Heart left ventricle (tissue), 16 donors: ENCODE data around the gene HMGCS2. TPM values are rescaled to one million over a fixed set of nuclear protein-coding genes. Genes with fewer than 3 reads are reported as not detected.

Source experiments
- ATAC-seq, 4 donors: fragments of 200-7000 bp; cut with Tn5 transposase; one replicate each; pipeline ENCODE4 v1.9.1; 2020 to 2022; ENCODE audit warnings: moderate library complexity in 4 of 4, mild to moderate bottlenecking in 3 of 4, moderate number of reproducible peaks in 1 of 4
- DNase-seq, 5 donors: peaks; one replicate each; pipeline ENCODE4 v3.0.0-alpha.2; 2020
- H3K27ac ChIP-seq, 12 donors: fragments of 200-600 bp; sonication (generic) in 4 of 12; one replicate each; pipeline versions ENCODE4 v1.5.0 to v1.8.0; 2016 to 2022; ENCODE audit warnings: mild to moderate bottlenecking in 2 of 12
- H3K27me3 ChIP-seq, 9 donors: fragments of 200-600 bp; sonication (generic) in 2 of 9; one replicate each; pipeline versions ENCODE4 v1.5.1 to v1.8.0; 2016 to 2022; ENCODE audit warnings: mild to moderate bottlenecking in 3 of 9
- H3K36me3 ChIP-seq, 9 donors: fragments of 200-600 bp; sonication (generic) in 2 of 9; one replicate each; pipeline versions ENCODE4 v1.5.0 to v1.8.0; 2018 to 2022; ENCODE audit warnings: mild to moderate bottlenecking in 2 of 9
- H3K4me1 ChIP-seq, 12 donors: fragments of 200-600 bp; sonication (generic) in 4 of 12; one replicate each; pipeline versions ENCODE4 v1.5.0 to v1.8.0; 2016 to 2022; ENCODE audit warnings: mild to moderate bottlenecking in 3 of 12
- H3K4me3 ChIP-seq, 12 donors: fragments of 200-600 bp; sonication (generic) in 4 of 12; one replicate each; pipeline versions ENCODE4 v1.5.0 to v1.8.0; 2017 to 2022; ENCODE audit warnings: mild to moderate bottlenecking in 9 of 12, moderate library complexity in 4 of 12
- H3K9me3 ChIP-seq, 12 donors: fragments of 200-600 bp; sonication (generic) in 4 of 12; one replicate each; pipeline versions ENCODE4 v1.5.0 to v1.8.0; 2016 to 2022; ENCODE audit warnings: mild to moderate bottlenecking in 1 of 12
- CTCF ChIP-seq, 12 donors: fragments of 200-600 bp; sonication (generic) in 4 of 12; IDR thresholded peaks; one replicate each; pipeline versions ENCODE4 v1.5.0 to v1.8.0; 2018 to 2022; ENCODE audit warnings: antibody characterized with exemption in 12 of 12, mild to moderate bottlenecking in 5 of 12
- POLR2A ChIP-seq, 2 donors: fragments of 450-650 bp; IDR thresholded peaks; one replicate each; pipeline ENCODE4 v1.6.1; 2017; ENCODE audit warnings: antibody characterized with exemption in 2 of 2, mild to moderate bottlenecking in 2 of 2, moderate library complexity in 2 of 2
- WGBS, 4 donors: extraction: QIAGEN DNeasy Blood & Tissue Kit in 2 of 4; methylation state at CpG; one replicate each; pipeline versions ENCODE4 v1.1.5 to v1.1.7; 2013 to 2018; 5-methylcytosine and 5-hydroxymethylcytosine counted together
- intact Hi-C, 10 donors: fragments of 100-400 bp; cut with DNase I; formaldehyde crosslinking; loops; one replicate each; pipeline versions ENCODE4 v1.11.1 to v1.14.2; 2022
- polyA plus RNA-seq, 2 donors: library from polyadenylated mRNA; stranded (reverse); fragments of 200-250 nt; gene quantifications; one replicate each; pipeline ENCODE4 v1.2.3, GENCODE V29; 2013
- total RNA-seq, 9 donors: library from RNA; depleted of rRNA in 2 of 9; stranded (reverse); fragments of >200 nt in 2 of 9; fragmentation: NEBNext Ultra II Directional in 3 of 9; extraction: Animal tissue kit (Norgen Biotek cat#: 25700) in 3 of 9; gene quantifications; one replicate each; pipeline versions ENCODE4 v1.1.0 to v1.2.4, GENCODE V29; 2016 to 2023
- donor health status: ischemic (EF 13 %, LVEDD 7.1; RV severe dilation, severe dysfunction).
- donor health status: healthy with polysubstance abuse.
- donor health status: DM: no; HTN: yes; CAD: no.
- donor health status: DM: no; HTN: no; CAD: no.
- donor health status: ischemic (EF 25% LVEDD 6.9; RV normal size, moderate dysfunction).
- donor health status: ischemic (EF 25% LVEDD 5.7; RV mildly dilated, moderate dysfunction).
- donor health status: healthy.
- donor health status: DM: yes; HTN: yes; CAD: no.
- donor health status: ischemic (EF 35%, LVEDD 5.7; RV mildly dilated, moderate dysfunction).
- donor health status: nonischemic (EF 11% LVEDD 7.7; RV severe dilation, severe dysfunction).
- donor health status: DM: yes; HTN: yes; CAD: no.
- donor health status: PGD.
- donor health status: ischemic (EF 29% LVEDD 5.4; RV normal size, mild dysfunction).
- donor health status: nonischemic (EF 23%, LVEDD 6.1; RV moderate dilation, normal function).

HMGCS2 gene
- total and polyA plus RNA-seq, 11 donors, result 0.42 to 504 (median 15.5) TPM

- no peaks in the 10 kb centered on the region for H3K27me3 ChIP-seq
- H3K4me3 ChIP-seq, result no peak overlapping the region
- DNase-seq (peak in 4 of 5 donors; percentile 41 to 67 (median 62)), ATAC-seq (peak; percentile 30 to 66 (median 56))
- no peaks in the 10 kb centered on the region for H3K36me3 ChIP-seq
- peak overlapping the region in 3 of 12 donors; percentile 24 to 62 (median 34) for H3K27ac ChIP-seq
- TF ChIP-seq POLR2A (IDR thresholded peaks at IDR 0.05) (no peak), CTCF (IDR thresholded peaks at IDR 0.05) (peak; percentile 69 to 86 (median 80))
- intact Hi-C loops, result loop anchor here in 5 of 10 donors (2.0 to 10.0 kb wide), 4 partner anchors 61 to 131 kb away; no protein-coding TSS in a partner anchor
- peaks cover 0 to 26% (median 11%) of the 10 kb centered on the region in 12 donors for H3K4me1 ChIP-seq
- 30 to 36% (median 33%) methylated on average over 17 of the region's 17 CpGs for WGBS, 4 donors
- H3K9me3 ChIP-seq, result no peaks in the 10 kb centered on the region
Measured at GRCh38 chr1:119743776-119744597, 24.7 kb downstream of the HMGCS2 start.

- Histone ChIP-seq H3K9me3 (no peaks in the 10 kb centered on the region), H3K27me3 (no peaks in the 10 kb centered on the region), H3K4me1 (peaks cover 0 to 27% (median 11%) of the 10 kb centered on the region in 12 donors), H3K36me3 (no peaks in the 10 kb centered on the region), H3K4me3 (no peak overlapping the region), H3K27ac (peak overlapping the region in 1 of 12 donors; percentile 62)
- peak in 1 of 5 donors; percentile 44 for DNase-seq
- intact Hi-C loops, result loop anchor here in 4 of 10 donors (2.0 to 10.0 kb wide), 4 partner anchors 61 to 131 kb away; no protein-coding TSS in a partner anchor
- ATAC-seq, result peak in 1 of 4 donors; percentile 2
- 58 to 86% (median 69%) methylated on average over 1 to 3 of the region's 3 CpGs for WGBS, 4 donors
- TF ChIP-seq POLR2A (IDR thresholded peaks at IDR 0.05) (no peak), CTCF (IDR thresholded peaks at IDR 0.05) (no peak)
Measured at GRCh38 chr1:119743308-119743707, 25.4 kb downstream of the HMGCS2 start.

- no peaks in the 10 kb centered on the region for H3K27me3 ChIP-seq
- no peaks in the 10 kb centered on the region for H3K9me3 ChIP-seq
- intact Hi-C loops, result loop anchor here in 4 of 10 donors (2.0 to 10.0 kb wide), 4 partner anchors 62 to 132 kb away; no protein-coding TSS in a partner anchor
- TF ChIP-seq CTCF (IDR thresholded peaks at IDR 0.05) (no peak), POLR2A (IDR thresholded peaks at IDR 0.05) (no peak)
- ATAC-seq (peak; percentile 5 to 18 (median 9)), DNase-seq (no peak)
- peak overlapping the region in 7 of 12 donors; percentile 19 to 69 (median 59) for H3K27ac ChIP-seq
- H3K36me3 ChIP-seq, result no peaks in the 10 kb centered on the region
- peaks cover 0 to 33% (median 11%) of the 10 kb centered on the region in 12 donors for H3K4me1 ChIP-seq
- no peak overlapping the region for H3K4me3 ChIP-seq
- 55 to 82% (median 76%) methylated on average over 3 to 7 of the region's 7 CpGs for WGBS, 4 donors
Measured at GRCh38 chr1:119742677-119743076, 26.0 kb downstream of the HMGCS2 start.

GRCh38 chr1:119742202-119742601, 26.5 kb downstream of the HMGCS2 start:
- peak; percentile 60 to 87 (median 74) for ATAC-seq

More at GRCh38 chr1:119742202-119742601, 26.5 kb downstream of the HMGCS2 start:
- peak overlapping the region in 8 of 12 donors; percentile 19 to 69 (median 56) for H3K27ac ChIP-seq
- no peaks in the 10 kb centered on the region for H3K36me3 ChIP-seq
- peak in 4 of 5 donors; percentile 32 to 67 (median 56) for DNase-seq
- intact Hi-C loops, result loop anchor here in 4 of 10 donors (2.0 to 10.0 kb wide), 4 partner anchors 63 to 133 kb away; no protein-coding TSS in a partner anchor
- H3K4me3 ChIP-seq, result no peak overlapping the region
- no peaks in the 10 kb centered on the region for H3K9me3 ChIP-seq
- peaks cover 0 to 35% (median 14%) of the 10 kb centered on the region in 12 donors for H3K4me1 ChIP-seq
- TF ChIP-seq POLR2A (IDR thresholded peaks at IDR 0.05) (no peak), CTCF (IDR thresholded peaks at IDR 0.05) (no peak)
- H3K27me3 ChIP-seq, result no peaks in the 10 kb centered on the region
- 48 to 71% (median 59%) methylated on average over 7 of the region's 7 CpGs for WGBS, 4 donors
